SJSA1 (cell line): ENCODE results near the gene CYP3A7. TPM values are rescaled to one million over a fixed set of nuclear protein-coding genes. Genes with fewer than 3 reads are reported as not detected.
"Not testable (repeated sequence)": the region's sequence is repeated elsewhere in the genome, so short reads cannot be mapped to it uniquely, and the experiment has no call there.

Source experiments
- DNase-seq, 2 experiments: peaks; one replicate each; pipeline ENCODE4 v3.0.0-alpha.2; 2015 to 2020; ENCODE audit warnings: low spot score in 2 of 2, low read depth in 1 of 2
- H3K27ac ChIP-seq: fragments of 250-450 bp; sonication (Bioruptor Pico); 2 replicates; pipeline ENCODE4 v1.5.1; 2020; ENCODE audit warnings: mild to moderate bottlenecking, moderate library complexity
- H3K27me3 ChIP-seq: fragments of 250-450 bp; sonication (Bioruptor Pico); replicated peaks from 2 replicates; pipeline ENCODE4 v1.5.1; 2020; ENCODE audit warnings: mild to moderate bottlenecking, moderate library complexity
- H3K36me3 ChIP-seq: fragments of 250-450 bp; sonication (Bioruptor Pico); 2 replicates; pipeline ENCODE4 v1.5.1; 2020; ENCODE audit warnings: mild to moderate bottlenecking
- H3K4me1 ChIP-seq: fragments of 250-450 bp; sonication (Bioruptor Pico); replicated peaks from 2 replicates; pipeline ENCODE4 v1.6.1; 2021; ENCODE audit warnings: mild to moderate bottlenecking
- H3K4me3 ChIP-seq: fragments of 250-450 bp; sonication (Bioruptor Pico); 2 replicates; pipeline ENCODE4 v1.5.1; 2020; ENCODE audit warnings: mild to moderate bottlenecking
- H3K9me3 ChIP-seq: fragments of 250-450 bp; sonication (Bioruptor Pico); replicated peaks from 2 replicates; pipeline ENCODE4 v1.5.1; 2020; ENCODE audit warnings: mild to moderate bottlenecking
- total RNA-seq: library from RNA; depleted of rRNA; stranded (reverse); fragments of >200 nt; shearing (Covaris generic); gene quantifications from 2 replicates; pipeline ENCODE4 v1.2.3, GENCODE V29; 2014

CYP3A7 gene
- total RNA-seq, 1 experiment from 2014 or later, result not detected

DNA sequence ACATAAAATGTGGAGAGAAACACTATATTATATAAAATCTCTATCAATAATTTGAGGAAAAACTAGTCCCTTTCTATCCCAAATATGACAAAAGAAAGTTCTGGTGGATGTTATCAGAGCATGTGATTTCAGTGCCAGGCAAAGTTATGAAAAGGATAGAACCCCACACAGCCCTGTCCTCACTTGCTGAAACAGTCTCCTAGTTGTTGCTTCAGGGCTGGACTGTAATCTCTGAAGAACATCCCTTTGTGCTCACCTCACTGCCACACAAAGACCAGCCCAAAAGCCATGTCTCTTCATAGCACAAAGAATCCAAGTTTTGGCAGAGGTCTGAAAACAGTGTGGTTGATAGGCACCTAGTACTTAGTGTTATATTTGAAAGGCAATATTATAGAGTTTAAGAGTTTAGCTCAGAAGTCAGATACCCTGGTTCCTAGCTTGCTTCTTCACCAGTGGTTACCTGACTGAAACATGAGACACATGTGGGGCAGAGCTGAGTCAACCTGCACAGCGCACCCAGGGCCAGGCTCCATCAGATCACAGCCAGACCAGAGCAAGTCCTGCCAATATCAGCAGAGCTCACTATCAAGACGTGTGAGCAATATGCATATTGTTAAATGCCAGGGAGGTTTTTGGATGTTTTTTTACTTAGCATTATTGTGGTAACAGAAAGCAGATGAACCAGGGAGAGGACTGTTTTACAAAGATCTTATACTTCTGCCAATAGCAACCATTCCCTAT lies 25.0 kb downstream of the CYP3A7 start:
- Histone ChIP-seq H3K27me3 (no peaks in the 10 kb centered on the region), H3K9me3 (no peaks in the 10 kb centered on the region), H3K4me3 (no peak overlapping the region), H3K36me3 (no peaks in the 10 kb centered on the region), H3K27ac (no peak overlapping the region), H3K4me1 (no peaks in the 10 kb centered on the region)
- no peak for DNase-seq

DNA sequence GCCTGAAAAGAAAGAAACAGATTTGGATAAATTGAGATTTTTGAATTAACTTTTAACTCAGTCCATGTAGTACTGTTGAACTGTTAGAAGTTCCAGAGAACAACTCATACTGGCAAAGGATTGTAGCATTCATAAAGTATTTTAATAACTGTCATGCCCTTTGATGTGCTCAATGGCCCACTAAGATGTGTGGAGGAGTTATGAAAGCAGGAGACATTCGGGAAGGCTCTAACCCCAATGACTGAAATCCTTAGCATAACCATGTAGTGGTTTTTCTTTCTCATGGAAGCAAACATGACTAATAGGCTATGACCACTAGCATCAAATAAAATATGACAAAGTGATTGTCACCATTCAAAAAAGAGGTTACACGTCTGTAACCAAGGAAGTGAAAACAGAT lies 25.7 kb downstream of the CYP3A7 start:
- no peak overlapping the region for H3K4me3 ChIP-seq
- no peak overlapping the region for H3K27ac ChIP-seq
- no peaks in the 10 kb centered on the region for H3K4me1 ChIP-seq
- no peaks in the 10 kb centered on the region for H3K36me3 ChIP-seq
- H3K27me3 ChIP-seq, result no peaks in the 10 kb centered on the region
- H3K9me3 ChIP-seq, result no peaks in the 10 kb centered on the region
- DNase-seq, result no peak

DNA sequence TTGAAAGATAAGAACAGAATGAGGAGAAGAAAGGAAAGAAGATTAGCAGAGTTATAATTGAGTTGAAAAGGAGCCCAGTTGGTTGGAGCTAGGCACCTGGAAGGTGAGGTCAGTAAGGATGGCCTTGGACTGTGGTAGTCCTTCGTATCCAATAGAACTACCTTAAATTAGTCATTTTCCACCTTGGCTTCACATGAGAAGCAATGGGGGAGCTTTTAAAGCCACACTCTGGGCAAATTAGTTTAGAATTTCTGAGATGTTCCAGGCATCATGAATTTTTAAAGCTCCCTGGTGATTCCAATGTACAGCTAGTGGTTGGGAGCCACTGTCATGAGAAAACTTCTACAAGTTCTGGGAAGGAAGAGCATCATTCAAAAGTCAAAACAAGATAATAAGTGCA lies 27.9 kb downstream of the CYP3A7 start:
- H3K4me1 ChIP-seq, result no peaks in the 10 kb centered on the region

DNA sequence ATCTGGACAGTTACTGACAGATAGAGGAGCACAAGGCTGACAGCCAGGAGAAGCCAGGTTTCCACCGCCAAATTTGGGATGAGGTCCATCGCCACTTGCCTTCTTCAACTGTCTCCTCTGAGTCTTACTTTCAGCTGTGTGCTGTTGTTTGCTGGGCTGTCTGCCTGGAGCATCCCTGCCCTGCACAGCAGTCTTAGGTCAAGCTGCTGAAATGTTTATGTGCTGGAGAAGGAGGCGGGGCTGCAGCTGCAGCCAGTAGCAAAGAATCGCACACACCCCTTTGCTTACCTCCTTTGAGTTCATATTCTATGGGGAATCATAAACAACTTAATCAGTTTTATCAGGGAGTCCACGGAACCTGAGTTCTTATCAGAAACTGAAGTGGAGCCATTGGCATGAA lies 35.0 kb downstream of the CYP3A7 start:
- no peak for DNase-seq
- Histone ChIP-seq H3K36me3 (no peaks in the 10 kb centered on the region), H3K27ac (no peak overlapping the region)

More for the DNA sequence above, 27.9 kb downstream of the CYP3A7 start:
- DNase-seq, result no peak
- Histone ChIP-seq H3K9me3 (no peaks in the 10 kb centered on the region), H3K4me3 (no peak overlapping the region), H3K27ac (no peak overlapping the region), H3K36me3 (no peaks in the 10 kb centered on the region), H3K27me3 (no peaks in the 10 kb centered on the region)

DNA sequence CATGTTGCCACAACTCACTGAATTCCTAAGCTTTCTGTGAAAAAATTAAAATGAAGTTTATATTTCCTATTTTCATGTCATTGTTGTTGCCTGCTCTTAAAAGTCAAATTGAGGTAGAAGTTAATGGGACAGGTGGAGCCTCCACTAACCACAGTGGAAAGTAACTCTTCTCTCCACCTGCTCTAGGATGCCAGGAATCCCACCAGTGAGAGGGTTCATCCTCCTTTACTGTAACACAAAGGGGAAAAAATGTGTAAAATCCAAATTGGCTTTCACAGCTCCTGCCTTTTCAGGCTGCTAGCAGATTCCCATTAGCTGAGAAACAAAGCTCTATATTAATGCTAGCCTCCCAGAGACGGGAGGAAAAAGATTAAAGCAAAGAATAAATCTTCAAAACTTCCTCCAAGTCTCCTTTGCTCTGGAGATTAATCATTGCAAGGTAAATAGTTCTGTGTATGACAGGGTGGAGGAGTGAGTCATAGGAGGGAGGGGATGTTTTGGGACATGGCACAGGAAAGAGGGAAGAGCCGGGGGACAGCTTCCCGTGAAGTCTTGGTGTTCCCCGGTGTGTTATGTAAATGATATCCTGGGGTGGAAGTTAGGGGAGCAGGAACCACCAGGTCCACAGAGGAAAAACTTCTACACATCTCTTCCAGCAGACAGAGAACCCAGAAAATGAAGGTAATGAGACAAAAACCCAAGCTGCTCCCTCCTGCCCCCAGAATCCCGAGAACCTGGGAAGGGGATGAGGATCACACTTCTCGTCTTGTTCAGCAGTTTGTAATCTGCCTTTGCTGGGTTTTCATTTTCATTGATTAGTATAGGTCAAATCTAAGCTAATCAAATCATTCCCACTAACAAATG lies 35.9 kb downstream of the CYP3A7 start:
- H3K27me3 ChIP-seq, H3K36me3 ChIP-seq, H3K27ac ChIP-seq, H3K4me1 ChIP-seq, H3K9me3 ChIP-seq, DNase-seq, H3K4me3 ChIP-seq: not testable (repeated sequence)

More for the DNA sequence above, 35.0 kb downstream of the CYP3A7 start:
- Histone ChIP-seq H3K27me3 (no peaks in the 10 kb centered on the region), H3K4me1 (no peaks in the 10 kb centered on the region), H3K4me3 (no peak overlapping the region), H3K9me3 (no peaks in the 10 kb centered on the region)

DNA sequence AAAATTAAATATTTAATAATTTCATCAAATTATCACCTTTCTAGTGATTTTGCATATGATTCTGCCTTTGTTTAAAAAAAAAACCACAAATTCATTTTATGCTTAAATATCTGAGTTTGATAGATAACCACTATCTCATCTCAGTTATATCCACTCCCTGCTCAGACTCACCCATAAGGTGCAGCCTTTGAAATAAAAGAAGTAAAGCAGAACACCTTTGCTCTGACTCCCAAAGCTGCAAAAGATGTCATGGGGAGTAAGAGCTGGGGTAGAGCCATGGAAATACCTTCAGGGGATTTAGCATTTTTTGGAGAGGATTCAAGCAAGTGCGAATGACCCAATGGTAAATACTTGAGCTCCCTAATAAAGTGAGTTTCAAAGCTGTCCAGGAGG lies 40.1 kb downstream of the CYP3A7 start:
- Histone ChIP-seq H3K9me3 (no peaks in the 10 kb centered on the region), H3K36me3 (no peaks in the 10 kb centered on the region), H3K4me3 (no peak overlapping the region), H3K27me3 (no peaks in the 10 kb centered on the region), H3K27ac (no peak overlapping the region), H3K4me1 (0 out of 2 replicates have a peak, but pooled peaks cover 6% of the 10 kb centered on the region)
- no peak for DNase-seq

DNA sequence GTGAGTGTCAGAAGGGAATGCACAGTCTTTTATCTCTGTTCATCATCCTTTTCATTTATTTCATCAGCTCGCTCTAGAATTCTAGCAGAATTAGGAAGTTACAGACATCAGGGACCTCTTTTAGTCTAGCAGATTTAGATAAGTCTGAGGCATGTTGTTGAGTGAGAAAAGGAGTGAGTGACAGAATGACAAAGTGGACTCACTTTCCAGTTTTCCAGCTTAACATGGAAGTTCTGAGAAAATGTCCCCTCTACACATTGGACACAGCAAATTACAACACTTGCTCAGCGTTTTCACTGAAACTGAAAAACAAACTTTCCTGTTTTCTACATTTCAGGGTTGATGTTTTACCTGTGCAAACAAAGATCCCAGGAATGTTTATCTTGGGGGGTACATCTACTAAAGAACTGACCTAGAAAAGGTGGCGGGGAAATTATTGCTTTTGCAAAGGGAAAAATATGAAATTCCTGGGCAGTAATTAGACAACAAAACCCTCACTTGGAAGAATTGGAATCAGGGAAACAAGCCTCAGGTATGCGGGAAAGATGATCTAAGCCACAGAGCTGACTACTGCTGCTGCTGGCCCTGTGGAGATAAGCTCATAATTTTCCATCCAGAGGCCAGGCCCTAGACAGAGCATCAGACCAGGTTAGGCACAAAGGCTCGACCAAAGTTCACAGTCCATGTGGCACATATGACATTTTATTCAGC lies 40.6 kb downstream of the CYP3A7 start:
- H3K36me3 ChIP-seq, result no peaks in the 10 kb centered on the region
- H3K27me3 ChIP-seq, result no peaks in the 10 kb centered on the region
- DNase-seq, result no peak
- H3K27ac ChIP-seq, result no peak overlapping the region
- H3K9me3 ChIP-seq, result no peaks in the 10 kb centered on the region
- H3K4me1 ChIP-seq, result 0 out of 2 replicates have a peak, but pooled peaks cover 6% of the 10 kb centered on the region
- no peak overlapping the region for H3K4me3 ChIP-seq

DNA sequence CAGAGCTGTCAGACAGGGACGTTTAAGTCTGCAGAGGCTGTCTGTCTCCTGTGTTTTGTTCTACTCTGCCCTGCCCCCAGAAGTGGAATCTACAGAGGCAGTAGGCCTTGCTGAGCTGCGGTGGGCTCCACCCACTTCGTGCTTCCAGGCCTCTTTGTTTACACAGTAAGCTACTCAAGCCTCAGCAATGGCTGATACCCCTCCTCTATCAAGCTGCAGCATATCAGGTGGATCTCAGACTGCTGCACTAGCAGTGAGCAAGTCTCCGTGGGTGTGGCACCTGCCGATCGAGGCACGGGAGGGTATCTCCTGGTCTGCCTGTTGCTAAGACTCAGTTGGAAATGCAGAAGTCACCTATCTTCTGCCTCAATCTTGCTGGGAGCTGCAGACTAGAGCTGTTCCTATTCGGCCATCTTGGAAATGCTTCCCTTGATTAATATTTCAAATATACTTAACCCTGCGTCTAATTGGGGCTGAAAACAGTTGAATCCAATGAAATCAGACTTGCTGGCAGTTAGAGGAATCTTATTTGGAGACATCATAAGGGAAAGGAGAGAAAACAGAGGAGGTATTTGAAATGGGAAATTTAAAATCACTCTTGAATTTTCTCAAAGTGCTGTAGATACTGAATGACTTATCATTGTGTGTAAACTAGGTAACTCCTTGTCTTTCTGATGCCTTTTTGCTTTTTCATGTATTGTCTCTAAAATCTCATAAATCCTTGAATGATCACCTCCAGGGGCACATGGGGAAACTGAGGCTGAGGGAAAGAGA lies 41.4 kb downstream of the CYP3A7 start:
- DNase-seq, result no peak
- H3K27me3 ChIP-seq, result no peaks in the 10 kb centered on the region
- H3K36me3 ChIP-seq, result no peaks in the 10 kb centered on the region
- no peak overlapping the region for H3K4me3 ChIP-seq
- H3K27ac ChIP-seq, result no peak overlapping the region
- H3K4me1 ChIP-seq, result 0 out of 2 replicates have a peak, but pooled peaks cover 6% of the 10 kb centered on the region
- no peaks in the 10 kb centered on the region for H3K9me3 ChIP-seq

DNA sequence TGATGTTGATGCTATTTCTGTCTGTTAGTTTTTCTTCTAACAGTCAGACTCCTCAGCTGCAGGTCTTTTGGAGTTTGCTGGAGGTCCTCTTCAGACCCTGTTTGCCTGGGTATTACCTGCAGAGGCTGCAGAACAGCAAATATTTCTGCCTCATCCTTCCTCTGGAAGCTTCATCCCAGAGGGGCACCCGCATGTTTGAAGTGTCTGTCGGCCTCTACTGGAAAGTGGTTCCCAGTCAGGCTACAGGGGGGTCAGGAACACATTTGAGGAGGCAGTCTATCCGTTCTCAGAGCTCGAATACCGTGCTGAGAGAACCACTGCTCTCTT lies 41.9 kb downstream of the CYP3A7 start:
- Histone ChIP-seq H3K27ac (no peak overlapping the region), H3K4me3 (no peak overlapping the region), H3K27me3 (no peaks in the 10 kb centered on the region), H3K36me3 (no peaks in the 10 kb centered on the region), H3K4me1 (0 out of 2 replicates have a peak, but pooled peaks cover 6% of the 10 kb centered on the region), H3K9me3 (no peaks in the 10 kb centered on the region)
- no peak for DNase-seq

DNA sequence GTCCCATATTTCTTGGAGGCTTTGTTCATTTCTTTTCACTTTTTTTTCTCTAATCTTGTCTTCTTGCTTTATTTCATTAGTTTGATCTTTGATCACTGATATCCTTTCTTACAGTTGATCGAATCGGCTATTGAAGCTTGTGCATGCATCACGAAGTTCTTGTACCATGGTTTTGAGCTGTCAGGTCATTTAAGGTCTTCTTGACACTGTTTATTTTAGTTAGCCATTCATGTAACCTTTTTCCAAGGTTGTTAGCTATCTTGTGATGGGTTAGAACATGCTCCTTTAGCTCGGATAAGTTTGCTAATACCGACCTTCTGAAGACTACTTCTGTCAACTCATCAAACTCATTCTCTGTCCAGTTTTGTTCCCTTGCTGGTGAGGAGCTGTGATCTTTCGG lies 42.4 kb downstream of the CYP3A7 start:
- not testable (repeated sequence) for DNase-seq, H3K27me3 ChIP-seq, H3K9me3 ChIP-seq, H3K4me1 ChIP-seq, H3K4me3 ChIP-seq, H3K27ac ChIP-seq, H3K36me3 ChIP-seq

DNA sequence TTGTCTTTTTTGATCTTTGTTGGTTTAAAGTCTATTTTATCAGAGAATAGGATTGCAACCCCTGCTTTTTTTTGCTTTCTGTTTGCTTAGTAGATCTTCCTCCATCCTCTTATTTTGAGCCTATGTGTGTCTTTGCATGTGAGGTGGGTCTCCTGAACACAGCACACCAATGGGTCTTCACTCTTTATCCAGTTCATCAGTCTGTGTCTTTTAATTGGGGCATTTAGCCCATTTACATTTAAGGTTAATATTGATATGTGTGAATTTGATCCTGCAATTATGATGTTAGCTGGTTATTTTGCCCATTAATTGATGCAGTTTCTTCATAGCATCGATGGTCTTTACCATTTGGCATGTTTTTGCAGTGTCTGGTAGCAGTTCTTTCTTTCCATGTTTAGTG lies 43.3 kb downstream of the CYP3A7 start:
- H3K9me3 ChIP-seq, H3K36me3 ChIP-seq, H3K27ac ChIP-seq, H3K27me3 ChIP-seq, H3K4me1 ChIP-seq, H3K4me3 ChIP-seq, DNase-seq: not testable (repeated sequence)

DNA sequence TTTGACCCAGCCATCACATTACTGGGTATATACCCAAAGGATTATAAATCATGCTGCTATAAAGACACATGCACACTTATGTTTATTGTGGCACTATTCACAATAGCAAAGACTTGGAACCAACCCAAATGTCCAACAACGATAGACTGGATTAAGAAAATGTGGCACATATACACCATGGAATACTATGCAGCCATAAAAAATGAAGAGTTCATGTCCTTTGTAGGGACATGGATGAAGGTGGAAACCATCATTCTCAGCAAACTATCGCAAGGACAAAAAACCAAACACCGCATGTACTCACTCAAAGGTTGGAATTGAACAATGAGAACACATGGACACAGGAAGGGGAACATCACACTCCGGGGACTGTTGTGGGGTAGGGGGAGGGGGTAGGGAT lies 44.1 kb downstream of the CYP3A7 start:
- not testable (repeated sequence) for H3K27ac ChIP-seq, DNase-seq

DNA sequence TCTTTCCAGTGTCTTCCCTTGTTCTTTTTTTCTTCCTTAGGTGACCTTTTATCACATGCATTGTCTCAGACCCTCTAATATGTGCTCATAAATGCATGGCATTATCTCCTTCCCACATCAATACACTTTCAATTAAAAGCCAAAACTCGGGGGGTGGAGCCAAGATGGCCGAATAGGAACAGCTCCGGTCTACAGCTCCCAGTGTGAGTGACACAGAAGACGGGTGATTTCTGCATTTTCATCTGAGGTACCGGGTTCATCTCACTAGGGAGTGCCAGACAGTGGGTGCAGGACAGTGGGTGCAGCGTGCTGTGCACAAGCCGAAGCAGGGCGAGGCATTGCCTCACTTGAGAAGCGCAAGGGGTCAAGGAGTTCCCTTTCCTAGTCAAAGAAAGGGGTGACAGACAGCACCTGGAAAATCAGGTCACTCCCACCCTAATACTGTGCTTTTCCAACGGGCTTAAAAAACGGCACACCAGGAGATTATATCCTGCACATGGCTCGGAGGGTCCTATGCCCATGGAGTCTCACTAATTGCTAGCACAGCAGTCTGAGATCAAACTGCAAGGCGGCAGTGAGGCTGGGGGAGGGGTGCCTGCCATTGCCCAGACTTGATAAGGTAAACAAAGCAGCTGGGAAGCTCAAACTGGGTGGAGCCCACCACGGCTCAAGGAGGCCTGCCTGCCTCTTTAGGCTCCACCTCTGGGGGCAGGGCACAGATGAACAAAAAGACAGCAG lies 49.0 kb downstream of the CYP3A7 start:
- DNase-seq, H3K27ac ChIP-seq, H3K4me1 ChIP-seq, H3K36me3 ChIP-seq, H3K27me3 ChIP-seq, H3K9me3 ChIP-seq, H3K4me3 ChIP-seq: not testable (repeated sequence)

More for the DNA sequence above, 44.1 kb downstream of the CYP3A7 start:
- not testable (repeated sequence) for H3K27me3 ChIP-seq, H3K4me3 ChIP-seq, H3K36me3 ChIP-seq, H3K4me1 ChIP-seq, H3K9me3 ChIP-seq
